Renal pelvis (tissue), 4 donors: ENCODE measurements around the gene LYRM9. TPM values are rescaled to one million over a fixed set of nuclear protein-coding genes. Genes with fewer than 3 reads are reported as not detected.
"Not testable (repeated sequence)": the region's sequence is repeated elsewhere in the genome, so short reads cannot be mapped to it uniquely, and the experiment has no call there.

Experiments
- DNase-seq: peaks from one replicate; pipeline ENCODE4 v3.0.0-alpha.2; 2013
- polyA plus RNA-seq, 3 donors: library from polyadenylated mRNA; unstranded; fragments of 120-200 nt; gene quantifications; one replicate each; pipeline ENCODE4 v1.2.1, GENCODE V29; 2013; ENCODE audit not compliant: insufficient read length in 3 of 3

LYRM9 gene
- polyA plus RNA-seq, 3 donors: 22.4 to 30.3 (median 25.4) TPM

- no peak for DNase-seq
Measured at GRCh38 chr17:27882162-27882840, 10.9 kb downstream of the LYRM9 start.

DNA sequence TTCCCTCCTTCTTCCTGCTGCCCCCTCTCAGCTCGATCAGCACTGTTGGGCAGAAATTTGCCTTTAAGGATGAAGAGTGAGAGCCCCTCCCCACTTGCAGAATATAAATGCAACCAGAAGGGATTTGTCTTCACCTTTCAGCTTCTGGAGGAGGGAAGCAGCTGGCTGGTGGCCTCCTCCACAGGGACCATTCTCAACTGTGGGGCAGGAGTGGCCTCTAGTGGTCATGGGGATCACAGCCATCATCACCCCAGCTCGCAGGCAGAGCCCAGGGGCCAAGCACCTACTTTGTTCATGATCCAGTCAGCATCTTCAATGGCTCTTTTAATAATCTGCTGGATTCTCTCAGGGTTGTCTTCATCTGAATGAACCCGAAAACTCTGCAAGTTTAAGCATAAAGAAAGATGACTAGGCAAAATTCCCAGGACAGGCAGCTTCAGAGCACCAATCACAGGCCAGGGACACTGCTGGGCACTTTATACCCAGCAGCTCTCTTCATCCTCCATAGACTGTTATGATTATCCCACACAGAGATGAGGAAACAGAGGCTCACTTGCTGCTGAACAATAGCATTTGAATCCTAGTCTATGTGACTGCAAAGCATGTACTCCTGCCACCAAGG, 13.1 kb downstream of the LYRM9 start:
- peak; percentile 71 for DNase-seq

GRCh38 chr17:27878776-27879562, 14.2 kb downstream of the LYRM9 start:
- DNase-seq: no peak

GRCh38 chr17:27873746-27874145, 19.4 kb downstream of the LYRM9 start:
- DNase-seq: no peak

- no peak for DNase-seq
Measured at GRCh38 chr17:27873211-27873610, 20.0 kb downstream of the LYRM9 start.

GRCh38 chr17:27872776-27873175, 20.4 kb downstream of the LYRM9 start:
- no peak for DNase-seq

DNA sequence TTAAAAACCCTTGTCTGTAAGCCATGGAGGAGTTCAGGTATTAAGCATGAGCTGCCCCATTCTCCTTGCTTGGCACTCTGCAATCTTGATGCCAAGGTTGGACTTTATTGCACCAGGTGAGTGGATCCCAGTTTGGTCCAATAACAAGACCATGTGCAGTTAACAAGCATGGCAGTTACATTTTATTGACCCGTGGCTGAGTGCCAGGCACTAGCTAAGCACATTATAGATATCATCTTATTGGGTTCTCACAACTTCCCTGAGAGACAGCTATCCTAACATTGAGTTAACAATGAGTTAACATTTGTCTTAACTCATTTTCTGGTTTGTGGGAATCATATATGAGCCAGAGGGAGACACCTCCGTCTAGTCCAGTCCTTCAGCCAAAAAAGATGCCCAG, 21.8 kb downstream of the LYRM9 start:
- DNase-seq: no peak

DNA sequence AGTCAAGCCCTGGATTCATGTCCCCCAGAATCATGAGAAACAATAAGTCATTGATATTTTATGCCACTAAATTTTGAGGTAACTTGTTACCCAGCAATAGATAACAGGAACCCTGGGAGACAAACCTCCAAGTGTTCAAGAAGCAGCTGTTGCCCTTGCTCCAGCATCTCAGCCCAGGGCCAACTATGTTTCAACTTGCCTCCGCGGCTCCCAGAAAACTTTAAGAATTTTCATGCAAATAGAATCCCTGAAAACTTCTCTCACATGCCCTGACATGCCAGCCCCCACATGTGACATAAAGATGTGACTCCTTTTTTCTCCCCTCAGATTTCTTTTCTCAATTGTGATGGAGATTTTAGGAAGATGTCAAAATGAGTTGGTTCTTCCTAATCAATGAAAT, 22.8 kb downstream of the LYRM9 start:
- no peak for DNase-seq

- no peak for DNase-seq
Measured at GRCh38 chr17:27868565-27868964, 24.6 kb downstream of the LYRM9 start.

DNA sequence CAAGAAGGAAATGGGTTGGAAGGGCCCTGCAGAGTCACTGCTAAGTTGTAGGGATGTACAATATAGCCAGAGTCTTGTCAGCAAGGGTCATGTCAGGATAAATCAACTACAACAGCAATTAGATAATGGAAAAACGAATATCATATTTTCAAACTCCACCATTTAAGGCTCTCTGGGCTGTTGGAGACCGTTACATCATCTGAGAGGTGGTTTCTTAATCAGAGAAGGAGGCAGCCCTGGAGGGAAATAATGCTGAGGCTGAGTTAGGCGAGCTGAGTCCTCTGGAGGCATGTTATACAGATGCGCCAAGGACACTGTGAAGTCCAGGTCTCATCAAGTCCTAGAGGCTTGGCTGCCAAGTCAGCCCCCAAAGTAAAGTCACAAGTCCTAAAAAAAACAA, 30.3 kb downstream of the LYRM9 start:
- DNase-seq: no peak

DNA sequence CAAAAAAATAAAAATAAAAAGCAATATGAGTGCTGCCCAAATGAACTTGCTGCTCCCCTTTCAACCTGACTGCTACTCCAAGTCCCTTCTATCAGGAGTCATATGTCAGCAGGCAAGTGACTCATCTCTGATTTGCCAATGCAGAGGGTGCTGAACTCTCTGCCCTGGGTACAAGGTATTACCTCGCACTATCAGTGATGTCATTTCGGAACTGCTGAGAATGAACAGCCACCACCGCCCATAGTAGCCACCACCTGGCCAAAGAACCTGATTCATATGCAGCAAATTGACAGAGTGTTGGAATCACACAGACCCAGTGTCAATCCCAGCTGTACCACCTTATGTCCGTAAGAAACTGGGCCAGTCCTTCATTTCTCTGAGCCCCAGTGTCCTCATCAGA, 31.2 kb downstream of the LYRM9 start:
- no peak for DNase-seq

DNA sequence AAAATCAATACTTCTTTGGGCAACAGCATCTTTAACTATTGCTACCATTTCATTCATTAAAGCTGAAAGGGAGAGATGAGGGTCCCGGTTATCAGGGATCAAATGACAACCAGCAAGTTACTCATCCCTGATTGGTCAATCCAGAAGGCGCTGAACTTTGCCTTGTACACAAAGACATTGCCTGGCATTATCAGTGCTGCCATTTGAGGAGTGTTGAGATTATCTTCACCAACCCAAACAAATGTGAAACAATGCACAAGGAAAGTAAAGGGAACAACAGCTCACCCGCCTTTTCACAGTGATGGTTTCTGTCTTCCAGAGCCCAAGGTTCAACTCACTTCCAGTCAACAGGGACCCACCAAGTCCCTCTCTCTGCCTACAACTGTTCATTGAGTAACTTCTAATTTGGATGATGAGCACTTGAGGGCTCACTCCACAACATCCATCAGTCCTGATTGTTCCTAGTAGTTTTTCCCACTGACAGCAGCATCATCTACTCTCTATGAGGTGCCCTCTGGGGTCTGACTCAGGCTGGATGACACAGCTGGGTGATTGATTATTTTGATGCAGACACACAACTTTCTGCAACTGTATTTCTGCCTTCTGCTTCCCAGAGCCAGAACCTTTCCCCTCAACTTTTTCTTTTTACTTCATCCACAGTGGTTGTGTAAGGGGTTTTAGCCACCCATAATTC, 32.0 kb downstream of the LYRM9 start:
- no peak for DNase-seq

DNA sequence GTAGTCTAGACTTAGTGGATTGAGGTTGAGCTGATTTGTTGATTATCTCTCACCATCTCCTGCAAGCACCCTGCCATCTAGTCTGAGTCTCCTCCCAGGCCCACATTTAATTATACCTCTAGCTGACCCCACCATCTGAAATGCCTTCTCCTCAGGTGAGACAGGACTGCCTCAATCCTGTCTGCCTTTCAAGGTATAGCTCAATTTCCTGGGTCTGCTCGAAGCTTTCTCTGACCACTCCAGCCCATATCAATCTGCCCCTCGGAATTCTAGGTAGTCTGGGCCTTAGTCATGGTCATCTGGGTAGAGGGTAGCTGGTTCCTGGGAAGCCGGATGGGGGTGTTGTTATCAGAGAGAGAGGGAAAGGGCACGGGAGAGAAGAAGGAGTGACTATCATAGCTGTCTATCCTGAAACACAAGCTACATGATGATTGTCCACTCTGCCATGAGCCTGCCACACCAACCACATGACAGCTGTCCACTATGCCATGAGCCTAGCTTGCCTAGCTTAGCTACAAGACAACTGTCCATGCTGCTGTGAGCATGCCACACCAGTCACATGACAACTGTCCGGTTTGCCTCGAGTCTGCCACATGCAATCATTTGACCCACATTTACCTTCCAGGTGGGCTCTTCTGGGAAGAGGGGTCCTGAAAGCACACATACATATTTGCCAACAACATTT, 34.4 kb downstream of the LYRM9 start:
- DNase-seq: no peak

- DNase-seq: no peak
Measured at GRCh38 chr17:27856676-27857432, 36.3 kb downstream of the LYRM9 start.

GRCh38 chr17:27855454-27855853, 37.7 kb downstream of the LYRM9 start:
- DNase-seq: no peak

- DNase-seq: no peak
Measured at GRCh38 chr17:27854163-27854562, 39.0 kb downstream of the LYRM9 start.

- no peak for DNase-seq
Measured at GRCh38 chr17:27853091-27853490, 40.1 kb downstream of the LYRM9 start.

GRCh38 chr17:27849474-27850185, 43.5 kb downstream of the LYRM9 start:
- no peak for DNase-seq

GRCh38 chr17:27848931-27849330, 44.2 kb downstream of the LYRM9 start:
- no peak for DNase-seq

- not testable (repeated sequence) for DNase-seq
Measured at GRCh38 chr17:27846808-27847307, 46.3 kb downstream of the LYRM9 start.
